ENCODE results near the gene LRRC3. TPM values are rescaled to one million over a fixed set of nuclear protein-coding genes. Genes with fewer than 3 reads are reported as not detected.
"Not testable (repeated sequence)": the region's sequence is repeated elsewhere in the genome, so short reads cannot be mapped to it uniquely, and the experiment has no call there.

Gene LRRC3
- total and polyA plus RNA-seq, 12 donors: 0.67 to 3.2 (median 1.9) TPM

DNA sequence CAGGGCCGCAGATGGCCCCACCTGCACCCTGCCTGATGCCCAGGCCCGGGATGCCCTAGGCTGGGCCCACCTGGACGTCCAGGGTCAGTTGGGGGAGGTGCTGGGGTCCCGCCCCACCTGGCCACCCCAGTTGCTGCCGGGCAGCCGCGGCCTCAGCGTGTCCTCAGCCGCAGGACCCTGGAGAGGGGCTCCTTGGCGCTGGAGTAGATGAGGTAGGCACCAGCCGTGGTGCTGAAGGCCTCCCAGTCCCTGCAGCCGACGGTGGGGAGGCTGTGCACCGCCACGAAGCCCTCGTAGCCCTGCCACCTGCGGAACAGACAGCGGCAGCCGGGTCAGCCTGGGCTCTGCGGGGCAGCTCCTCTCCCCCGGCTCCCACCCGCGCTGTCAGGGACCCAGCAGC is 44.3 kb downstream of the LRRC3 start:
- WGBS, 4 donors: 84 to 86% (median 86%) methylated on average over 9 to 23 of the region's 23 CpGs; no CpG with 5 or more reads in 1 of the 4 donors
- DNase-seq: no peak
- H3K4me1 ChIP-seq (replicated peaks in 1 of 2): no peaks in the 10 kb centered on the region
- H3K36me3 ChIP-seq (replicated peaks in 1 of 2): no peaks in the 10 kb centered on the region
- no peaks in the 10 kb centered on the region for H3K9me3 ChIP-seq (replicated peaks in 1 of 3)
- H3K4me3 ChIP-seq: no peak overlapping the region
- H3K27me3 ChIP-seq: peaks cover 7% of the 10 kb centered on the region
- intact Hi-C loops (cut with DNase I): no loop called here
- no peak overlapping the region for H3K27ac ChIP-seq
- TF ChIP-seq, protein P1, sequence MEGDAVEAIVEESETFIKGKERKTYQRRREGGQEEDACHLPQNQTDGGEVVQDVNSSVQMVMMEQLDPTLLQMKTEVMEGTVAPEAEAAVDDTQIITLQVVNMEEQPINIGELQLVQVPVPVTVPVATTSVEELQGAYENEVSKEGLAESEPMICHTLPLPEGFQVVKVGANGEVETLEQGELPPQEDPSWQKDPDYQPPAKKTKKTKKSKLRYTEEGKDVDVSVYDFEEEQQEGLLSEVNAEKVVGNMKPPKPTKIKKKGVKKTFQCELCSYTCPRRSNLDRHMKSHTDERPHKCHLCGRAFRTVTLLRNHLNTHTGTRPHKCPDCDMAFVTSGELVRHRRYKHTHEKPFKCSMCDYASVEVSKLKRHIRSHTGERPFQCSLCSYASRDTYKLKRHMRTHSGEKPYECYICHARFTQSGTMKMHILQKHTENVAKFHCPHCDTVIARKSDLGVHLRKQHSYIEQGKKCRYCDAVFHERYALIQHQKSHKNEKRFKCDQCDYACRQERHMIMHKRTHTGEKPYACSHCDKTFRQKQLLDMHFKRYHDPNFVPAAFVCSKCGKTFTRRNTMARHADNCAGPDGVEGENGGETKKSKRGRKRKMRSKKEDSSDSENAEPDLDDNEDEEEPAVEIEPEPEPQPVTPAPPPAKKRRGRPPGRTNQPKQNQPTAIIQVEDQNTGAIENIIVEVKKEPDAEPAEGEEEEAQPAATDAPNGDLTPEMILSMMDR (IDR thresholded peaks at IDR 0.05): no peak
- no peak for TF ChIP-seq POLR2A (IDR thresholded peaks at IDR 0.05)

DNA sequence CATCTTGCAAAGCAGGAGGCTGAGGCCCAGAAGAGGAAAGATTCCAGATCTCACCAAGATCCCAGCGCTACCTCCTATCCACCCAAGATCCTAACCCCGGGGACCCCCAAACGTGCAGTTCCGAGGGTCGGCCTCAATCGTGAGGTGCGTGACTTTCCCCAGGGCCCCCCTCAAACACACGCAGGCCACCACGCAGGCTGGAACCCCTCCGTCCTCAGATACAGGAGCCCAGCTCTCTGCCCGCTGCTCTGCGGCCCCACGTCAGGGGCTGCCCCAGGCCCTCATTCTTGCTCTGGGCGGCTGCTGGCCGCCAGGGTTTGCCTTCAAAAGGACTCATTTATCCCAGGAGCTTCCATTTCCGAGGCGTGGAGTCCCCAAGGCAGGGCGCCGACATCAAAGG is 44.8 kb downstream of the LRRC3 start:
- Histone ChIP-seq H3K27ac (no peak overlapping the region), H3K27me3 (peaks cover 7% of the 10 kb centered on the region), H3K36me3 (replicated peaks in 1 of 2) (no peaks in the 10 kb centered on the region), H3K4me1 (replicated peaks in 1 of 2) (no peaks in the 10 kb centered on the region), H3K9me3 (replicated peaks in 1 of 3) (no peaks in the 10 kb centered on the region), H3K4me3 (no peak overlapping the region)
- intact Hi-C loops (cut with DNase I): no loop called here
- 75 to 85% (median 79%) methylated on average over 13 to 19 of the region's 19 CpGs for WGBS, 4 donors
- TF ChIP-seq, protein P1 (IDR thresholded peaks at IDR 0.05): no peak
- no peak for TF ChIP-seq POLR2A (IDR thresholded peaks at IDR 0.05)
- no peak for DNase-seq

DNA sequence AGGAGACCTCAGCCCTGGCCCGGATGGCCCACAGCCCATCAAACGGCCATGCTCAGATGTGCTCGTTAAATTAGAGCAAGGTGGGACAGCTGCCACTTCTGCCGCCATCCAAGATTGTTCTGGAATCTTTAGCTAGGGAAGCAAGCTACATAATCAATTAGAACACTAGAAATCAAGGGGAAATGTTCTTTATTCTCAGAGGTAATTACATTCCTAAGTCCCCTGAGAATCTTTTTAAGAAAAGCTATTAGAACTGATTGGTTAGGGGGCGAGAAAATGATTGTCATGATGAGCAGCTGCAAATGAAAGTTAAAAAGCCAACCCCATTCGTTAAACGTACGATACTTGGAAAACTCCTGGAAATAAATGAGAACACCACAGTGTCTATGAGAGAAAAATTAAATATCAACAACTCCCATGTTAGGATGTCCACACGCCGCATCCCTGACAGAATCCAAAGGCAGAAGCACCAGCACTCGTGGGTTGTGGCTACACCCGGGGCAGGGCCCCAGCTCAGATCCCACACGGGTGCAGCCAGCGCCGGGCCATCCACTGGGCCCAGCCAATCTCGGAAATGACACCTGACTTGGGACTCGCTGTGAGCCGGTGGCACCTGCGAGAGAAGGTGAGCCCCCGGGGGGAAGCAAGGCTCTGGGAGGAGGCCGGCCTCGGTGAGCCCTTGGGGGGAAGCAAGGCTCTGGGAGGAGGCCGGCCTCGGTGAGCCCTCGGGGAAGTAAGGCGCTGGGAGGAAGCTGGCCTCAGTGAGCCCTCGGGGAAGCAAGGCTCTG is 47.1 kb downstream of the LRRC3 start:
- Histone ChIP-seq H3K27me3 (peaks cover 7% of the 10 kb centered on the region), H3K9me3 (replicated peaks in 1 of 3) (no peaks in the 10 kb centered on the region), H3K4me1 (replicated peaks in 1 of 2) (no peaks in the 10 kb centered on the region), H3K4me3 (no peak overlapping the region), H3K36me3 (replicated peaks in 1 of 2) (no peaks in the 10 kb centered on the region), H3K27ac (no peak overlapping the region)
- WGBS, 4 donors: 83 to 88% (median 86%) methylated on average over 20 to 27 of the region's 27 CpGs
- TF ChIP-seq POLR2A (IDR thresholded peaks at IDR 0.05): no peak
- TF ChIP-seq, protein P1 (IDR thresholded peaks at IDR 0.05): no peak
- DNase-seq: no peak
- intact Hi-C loops (cut with DNase I): no loop called here

DNA sequence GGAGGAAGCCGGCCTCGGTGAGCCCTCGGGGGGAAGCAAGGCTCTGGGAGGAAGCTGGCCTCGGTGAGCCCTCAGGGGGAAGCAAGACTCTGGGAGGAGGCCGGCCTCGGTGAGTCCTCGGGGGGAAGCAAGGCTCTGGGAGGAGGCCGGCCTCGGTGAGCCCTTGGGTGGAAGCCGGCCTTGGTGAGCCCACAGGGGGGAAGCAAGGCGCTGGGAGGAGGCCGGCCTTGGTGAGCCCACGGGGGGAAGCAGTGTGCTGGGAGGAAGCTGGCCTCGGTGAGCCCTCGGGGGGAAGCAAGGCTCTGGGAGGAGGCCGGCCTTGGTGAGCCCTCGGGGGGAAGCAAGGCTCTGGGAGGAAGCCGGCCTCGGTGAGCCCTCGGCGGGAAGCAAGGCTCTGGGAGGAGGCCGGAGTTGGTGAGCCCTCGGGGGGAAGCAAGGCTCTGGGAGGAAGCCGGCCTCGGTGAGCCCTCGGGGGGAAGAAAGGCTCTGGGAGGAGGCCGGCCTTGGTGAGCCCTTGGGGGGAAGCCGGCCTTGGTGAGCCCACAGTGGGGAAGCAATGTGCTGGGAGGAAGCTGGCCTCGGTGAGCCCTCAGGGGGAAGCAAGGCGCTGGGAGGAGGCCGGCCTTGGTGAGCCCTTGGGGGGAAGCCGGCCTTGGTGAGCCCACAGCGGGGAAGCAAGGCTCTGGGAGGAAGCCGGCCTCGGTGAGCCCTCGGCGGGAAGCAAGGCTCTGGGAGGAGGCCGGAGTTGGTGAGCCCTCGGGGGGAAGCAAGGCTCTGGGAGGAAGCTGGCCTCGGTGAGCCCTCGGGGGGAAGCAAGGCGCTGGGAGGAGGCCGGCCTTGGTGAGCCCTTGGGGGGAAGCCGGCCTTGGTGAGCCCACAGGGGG is 47.9 kb downstream of the LRRC3 start:
- H3K36me3 ChIP-seq (replicated peaks in 1 of 2); H3K27ac ChIP-seq; H3K4me1 ChIP-seq (replicated peaks in 1 of 2); H3K4me3 ChIP-seq; H3K27me3 ChIP-seq; DNase-seq; H3K9me3 ChIP-seq (replicated peaks in 1 of 3); intact Hi-C loops (cut with DNase I): not testable (repeated sequence)
- 47 to 65% (median 52%) methylated on average over 31 to 44 of the region's 44 CpGs for WGBS, 4 donors

Measured in adrenal gland (tissue), 12 donors.